Smooth muscle cell (in vitro differentiated cells): ENCODE results near the gene CCL22. TPM values are rescaled to one million over a fixed set of nuclear protein-coding genes. Genes with fewer than 3 reads are reported as not detected.

ENCODE experiments used
- DNase-seq: peaks from one replicate; lab custom pipeline; 2025; ENCODE audit not compliant: unreplicated experiment; lab: John Stamatoyannopoulos, UW
- H2AFZ ChIP-seq: fragments of 200-600 bp; sonication (generic); 2 replicates; pipeline ENCODE4 v1.6.0; 2016; ENCODE audit warnings: antibody characterized with exemption, low read depth, mild to moderate bottlenecking
- H3F3A ChIP-seq: fragments of 200-600 bp; sonication (generic); 2 replicates; pipeline ENCODE4 v1.6.0; 2017; ENCODE audit warnings: antibody characterized with exemption, low read depth
- H3K27ac ChIP-seq: fragments of 200-600 bp; sonication (generic); 2 replicates; pipeline ENCODE4 v1.5.1; 2016; ENCODE audit warnings: low read depth, mild to moderate bottlenecking
- H3K27me3 ChIP-seq: fragments of 200-600 bp; sonication (generic); 2 replicates; pipeline ENCODE4 v1.6.1; 2016; ENCODE audit warnings: low read depth, mild to moderate bottlenecking
- H3K36me3 ChIP-seq: fragments of 200-600 bp; sonication (generic); 2 replicates; pipeline ENCODE4 v1.5.1; 2016; ENCODE audit warnings: low read depth
- H3K4me1 ChIP-seq: fragments of 200-600 bp; sonication (generic); 2 replicates; pipeline ENCODE4 v1.5.1; 2016; ENCODE audit warnings: low read depth
- H3K4me2 ChIP-seq: fragments of 200-600 bp; sonication (generic); 2 replicates; pipeline ENCODE4 v1.6.0; 2016; ENCODE audit warnings: mild to moderate bottlenecking
- H3K4me3 ChIP-seq: fragments of 200-600 bp; sonication (generic); 2 replicates; pipeline ENCODE4 v1.5.1; 2016; ENCODE audit warnings: mild to moderate bottlenecking
- H3K79me2 ChIP-seq: fragments of 200-600 bp; sonication (generic); 2 replicates; pipeline ENCODE4 v1.6.0; 2016; ENCODE audit warnings: low read depth, mild to moderate bottlenecking
- H3K9ac ChIP-seq: fragments of 200-600 bp; sonication (generic); 2 replicates; pipeline ENCODE4 v1.6.0; 2016; ENCODE audit warnings: low read depth
- H3K9me3 ChIP-seq: fragments of 200-600 bp; sonication (generic); replicated peaks from 2 replicates; pipeline ENCODE4 v1.5.1; 2016; ENCODE audit warnings: low read depth
- H4K20me1 ChIP-seq: fragments of 200-600 bp; sonication (generic); 2 replicates; pipeline ENCODE4 v1.6.0; 2016; ENCODE audit warnings: low read depth
- WGBS: methylation state at CpG from one replicate; pipeline ENCODE4 v1.1.7; 2016; ENCODE audit warnings: low lambda C conversion rate; 5-methylcytosine and 5-hydroxymethylcytosine counted together
- polyA plus RNA-seq: library from polyadenylated mRNA; unstranded; fragments of >200 nt; fragmentation: Nextera tagmentation; extraction: Ambion mirVana; gene quantifications from 2 replicates; pipeline ENCODE4 v1.2.1, GENCODE V29; 2016
- total RNA-seq: library from RNA; depleted of rRNA; stranded (reverse); fragments of >200 nt; gene quantifications from 2 replicates; pipeline ENCODE4 v1.2.3, GENCODE V29; 2014
- TF ChIP-seq, protein P1 (sequence below): fragments of 200-600 bp; sonication (generic); IDR thresholded peaks from 2 replicates; pipeline ENCODE4 v1.5.1; 2017; ENCODE audit warnings: borderline replicate concordance, mild to moderate bottlenecking, antibody characterized with exemption; ENCODE audit not compliant: insufficient read depth, poor library complexity, severe bottlenecking

CCL22 gene
- total and polyA plus RNA-seq, 2 experiments from 2014 or later = not detected

DNA sequence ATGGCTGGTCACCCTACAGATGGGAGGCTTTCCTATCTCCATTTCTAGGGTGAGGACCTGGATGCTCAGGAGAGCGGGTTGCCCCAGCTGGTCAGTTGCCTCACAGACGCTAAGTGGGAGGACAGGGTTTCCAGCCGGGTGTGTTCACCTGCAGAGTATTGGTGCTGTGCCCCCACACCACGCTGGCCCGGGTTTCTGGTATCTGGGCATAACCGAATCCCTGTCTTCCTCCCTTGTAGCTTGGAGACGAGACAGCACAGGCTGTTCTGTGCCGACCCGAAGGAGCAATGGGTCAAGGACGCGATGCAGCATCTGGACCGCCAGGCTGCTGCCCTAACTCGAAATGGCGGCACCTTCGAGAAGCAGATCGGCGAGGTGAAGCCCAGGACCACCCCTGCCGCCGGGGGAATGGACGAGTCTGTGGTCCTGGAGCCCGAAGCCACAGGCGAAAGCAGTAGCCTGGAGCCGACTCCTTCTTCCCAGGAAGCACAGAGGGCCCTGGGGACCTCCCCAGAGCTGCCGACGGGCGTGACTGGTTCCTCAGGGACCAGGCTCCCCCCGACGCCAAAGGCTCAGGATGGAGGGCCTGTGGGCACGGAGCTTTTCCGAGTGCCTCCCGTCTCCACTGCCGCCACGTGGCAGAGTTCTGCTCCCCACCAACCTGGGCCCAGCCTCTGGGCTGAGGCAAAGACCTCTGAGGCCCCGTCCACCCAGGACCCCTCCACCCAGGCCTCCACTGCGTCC is 23.4 kb downstream of the CCL22 start:
- no peaks in the 10 kb centered on the region for H4K20me1 ChIP-seq
- WGBS = 97% methylated on average over 35 of the region's 35 CpGs
- DNase-seq = no peak
- peaks cover 9% of the 10 kb centered on the region for H3K4me1 ChIP-seq
- no peak overlapping the region for H3K4me2 ChIP-seq
- H3F3A ChIP-seq = peaks cover 12% of the 10 kb centered on the region
- no peaks in the 10 kb centered on the region for H3K9me3 ChIP-seq
- H3K27me3 ChIP-seq = no peaks in the 10 kb centered on the region
- H3K79me2 ChIP-seq = no peaks in the 10 kb centered on the region
- no peak overlapping the region for H3K4me3 ChIP-seq
- no peak overlapping the region for H2AFZ ChIP-seq
- no peak overlapping the region for H3K27ac ChIP-seq
- TF ChIP-seq, protein P1, sequence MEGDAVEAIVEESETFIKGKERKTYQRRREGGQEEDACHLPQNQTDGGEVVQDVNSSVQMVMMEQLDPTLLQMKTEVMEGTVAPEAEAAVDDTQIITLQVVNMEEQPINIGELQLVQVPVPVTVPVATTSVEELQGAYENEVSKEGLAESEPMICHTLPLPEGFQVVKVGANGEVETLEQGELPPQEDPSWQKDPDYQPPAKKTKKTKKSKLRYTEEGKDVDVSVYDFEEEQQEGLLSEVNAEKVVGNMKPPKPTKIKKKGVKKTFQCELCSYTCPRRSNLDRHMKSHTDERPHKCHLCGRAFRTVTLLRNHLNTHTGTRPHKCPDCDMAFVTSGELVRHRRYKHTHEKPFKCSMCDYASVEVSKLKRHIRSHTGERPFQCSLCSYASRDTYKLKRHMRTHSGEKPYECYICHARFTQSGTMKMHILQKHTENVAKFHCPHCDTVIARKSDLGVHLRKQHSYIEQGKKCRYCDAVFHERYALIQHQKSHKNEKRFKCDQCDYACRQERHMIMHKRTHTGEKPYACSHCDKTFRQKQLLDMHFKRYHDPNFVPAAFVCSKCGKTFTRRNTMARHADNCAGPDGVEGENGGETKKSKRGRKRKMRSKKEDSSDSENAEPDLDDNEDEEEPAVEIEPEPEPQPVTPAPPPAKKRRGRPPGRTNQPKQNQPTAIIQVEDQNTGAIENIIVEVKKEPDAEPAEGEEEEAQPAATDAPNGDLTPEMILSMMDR = no peak
- no peak overlapping the region for H3K9ac ChIP-seq
- H3K36me3 ChIP-seq = no peaks in the 10 kb centered on the region

- Histone ChIP-seq H3F3A (peaks cover 11% of the 10 kb centered on the region), H3K9ac (no peak overlapping the region), H4K20me1 (no peaks in the 10 kb centered on the region), H3K4me2 (no peak overlapping the region), H3K4me1 (peaks cover 6% of the 10 kb centered on the region), H3K36me3 (no peaks in the 10 kb centered on the region), H3K79me2 (no peaks in the 10 kb centered on the region), H3K9me3 (no peaks in the 10 kb centered on the region), H3K27ac (no peak overlapping the region), H3K27me3 (no peaks in the 10 kb centered on the region), H2AFZ (no peak overlapping the region), H3K4me3 (no peak overlapping the region)
- WGBS = 96% methylated on average over 16 of the region's 16 CpGs
- TF ChIP-seq, protein P1 = no peak
- DNase-seq = no peak
These were observed 24.1 kb downstream of the CCL22 start for GRCh38 chr16:57382535-57383275.

DNA sequence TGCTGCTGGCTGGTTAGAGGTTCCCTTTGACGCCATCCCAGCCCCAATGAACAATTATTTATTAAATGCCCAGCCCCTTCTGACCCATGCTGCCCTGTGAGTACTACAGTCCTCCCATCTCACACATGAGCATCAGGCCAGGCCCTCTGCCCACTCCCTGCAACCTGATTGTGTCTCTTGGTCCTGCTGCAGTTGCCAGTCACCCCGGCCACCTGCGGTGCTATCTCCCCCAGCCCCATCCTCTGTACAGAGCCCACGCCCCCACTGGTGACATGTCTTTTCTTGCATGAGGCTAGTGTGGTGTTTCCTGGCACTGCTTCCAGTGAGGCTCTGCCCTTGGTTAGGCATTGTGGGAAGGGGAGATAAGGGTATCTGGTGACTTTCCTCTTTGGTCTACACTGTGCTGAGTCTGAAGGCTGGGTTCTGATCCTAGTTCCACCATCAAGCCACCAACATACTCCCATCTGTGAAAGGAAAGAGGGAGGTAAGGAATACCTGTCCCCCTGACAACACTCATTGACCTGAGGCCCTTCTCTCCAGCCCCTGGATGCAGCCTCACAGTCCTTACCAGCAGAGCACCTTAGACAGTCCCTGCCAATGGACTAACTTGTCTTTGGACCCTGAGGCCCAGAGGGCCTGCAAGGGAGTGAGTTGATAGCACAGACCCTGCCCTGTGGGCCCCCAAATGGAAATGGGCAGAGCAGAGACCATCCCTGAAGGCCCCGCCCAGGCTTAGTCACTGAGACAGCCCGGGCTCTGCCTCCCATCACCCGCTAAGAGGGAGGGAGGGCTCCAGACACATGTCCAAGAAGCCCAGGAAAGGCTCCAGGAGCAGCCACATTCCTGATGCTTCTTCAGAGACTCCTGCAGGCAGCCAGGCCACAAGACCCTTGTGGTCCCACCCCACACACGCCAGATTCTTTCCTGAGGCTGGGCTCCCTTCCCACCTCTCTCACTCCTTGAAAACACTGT is 25.0 kb downstream of the CCL22 start:
- no peak for DNase-seq
- Histone ChIP-seq H3K9me3 (no peaks in the 10 kb centered on the region), H3K27me3 (no peaks in the 10 kb centered on the region), H3K79me2 (no peaks in the 10 kb centered on the region), H3K4me1 (no peaks in the 10 kb centered on the region), H3K4me2 (no peak overlapping the region), H3K36me3 (no peaks in the 10 kb centered on the region), H3K4me3 (no peak overlapping the region), H3F3A (peaks cover 3% of the 10 kb centered on the region), H3K9ac (no peak overlapping the region), H4K20me1 (no peaks in the 10 kb centered on the region), H3K27ac (no peak overlapping the region), H2AFZ (no peak overlapping the region)
- TF ChIP-seq, protein P1 = no peak
- 55% methylated on average over 8 of the region's 8 CpGs for WGBS
